Myocyte (in vitro differentiated cells): ENCODE data around the gene SLX4IP. TPM values are rescaled to one million over a fixed set of nuclear protein-coding genes. Genes with fewer than 3 reads are reported as not detected.

Experiments
- DNase-seq: peaks from one replicate; pipeline ENCODE4 v3.0.0-alpha.2; 2012; ENCODE audit warnings: low read depth
- total RNA-seq: library from RNA; depleted of rRNA; stranded (reverse); fragments of >200 nt; gene quantifications from 2 replicates; pipeline ENCODE4 v1.2.3, GENCODE V29; 2014

SLX4IP gene
- total RNA-seq, 1 donor from 2014 or later, result 3.0 TPM

GRCh38 chr20:10659651-10660601, 224.8 kb downstream of the SLX4IP start:
- DNase-seq, result no peak

GRCh38 chr20:10660661-10661060, 225.6 kb downstream of the SLX4IP start:
- DNase-seq, result peak; percentile 50

- no peak for DNase-seq
These were observed 226.2 kb downstream of the SLX4IP start for GRCh38 chr20:10661261-10661660.

GRCh38 chr20:10662151-10662550, 227.0 kb downstream of the SLX4IP start:
- DNase-seq, result no peak

- DNase-seq, result no peak
These were observed 227.8 kb downstream of the SLX4IP start for GRCh38 chr20:10662661-10663458.

GRCh38 chr20:10663756-10664155, 228.7 kb downstream of the SLX4IP start:
- DNase-seq, result no peak

GRCh38 chr20:10665027-10665561, 230.0 kb downstream of the SLX4IP start:
- no peak for DNase-seq

- no peak for DNase-seq
These were observed 230.7 kb downstream of the SLX4IP start for GRCh38 chr20:10665791-10666190.

GRCh38 chr20:10666221-10667076, 231.3 kb downstream of the SLX4IP start:
- no peak for DNase-seq

GRCh38 chr20:10667077-10667401, 231.9 kb downstream of the SLX4IP start:
- no peak for DNase-seq

GRCh38 chr20:10667560-10668167, 232.6 kb downstream of the SLX4IP start:
- no peak for DNase-seq

- no peak for DNase-seq
These were observed 233.7 kb downstream of the SLX4IP start for GRCh38 chr20:10668677-10669368.

- DNase-seq, result no peak
These were observed 234.8 kb downstream of the SLX4IP start for GRCh38 chr20:10669843-10670446.

- DNase-seq, result no peak
These were observed 235.6 kb downstream of the SLX4IP start for GRCh38 chr20:10670501-10671220.

- DNase-seq, result peak; percentile 90
These were observed 236.3 kb downstream of the SLX4IP start for GRCh38 chr20:10671221-10671918.

- DNase-seq, result peak; percentile 43
These were observed 237.0 kb downstream of the SLX4IP start for GRCh38 chr20:10671919-10672623.

- DNase-seq, result peak; percentile 51
These were observed 237.6 kb downstream of the SLX4IP start for GRCh38 chr20:10672624-10673127.
